MCF 10A (cell line): ENCODE results near the gene RAB25. TPM values are rescaled to one million over a fixed set of nuclear protein-coding genes. Genes with fewer than 3 reads are reported as not detected.

Experiments
- BruUV-seq: library from RNA; stranded (reverse); fragments of 400-500 nt; replicated peaks from 2 replicates; lab custom pipeline; 2021; lab: Mats Ljungman, UMichigan
- CTCF ChIA-PET: fragments of 300-600 bp; sonication (Branson Sonifier 250); formaldehyde crosslinking; extraction: SDS; loops from one replicate; lab custom pipeline; 2021; ENCODE audit warnings: antibody characterized with exemption, inconsistent platforms; lab: Yijun Ruan, JAX
- POLR2A ChIA-PET: fragments of 300-600, 350-650 bp; sonication (Branson Sonifier 250); formaldehyde crosslinking; extraction: SDS; loops from one replicate; lab custom pipeline; 2020; ENCODE audit warnings: antibody characterized with exemption, inconsistent platforms; lab: Yijun Ruan, JAX
- DNase-seq: peaks from one replicate; pipeline ENCODE4 v3.0.0-alpha.2; 2018; ENCODE audit not compliant: unreplicated experiment
- H3K27ac Mint-ChIP-seq: one replicate; pipeline ENCODE4 v1.8.0; 2022; ENCODE audit warnings: mild to moderate bottlenecking, low read depth, mixed read lengths; ENCODE audit not compliant: unreplicated experiment
- H3K27me3 Mint-ChIP-seq: one replicate; pipeline ENCODE4 v1.8.0; 2022; ENCODE audit warnings: mixed read lengths; ENCODE audit not compliant: insufficient read depth, unreplicated experiment
- H3K36me3 Mint-ChIP-seq: one replicate; pipeline ENCODE4 v1.8.0; 2022; ENCODE audit warnings: mild to moderate bottlenecking, moderate library complexity, mixed read lengths; ENCODE audit not compliant: insufficient read depth, unreplicated experiment
- H3K4me1 Mint-ChIP-seq: one replicate; pipeline ENCODE4 v1.8.0; 2022; ENCODE audit warnings: mixed read lengths; ENCODE audit not compliant: insufficient read depth, unreplicated experiment
- H3K4me3 Mint-ChIP-seq: one replicate; pipeline ENCODE4 v1.8.0; 2022; ENCODE audit warnings: mild to moderate bottlenecking, moderate library complexity, mixed read lengths; ENCODE audit not compliant: unreplicated experiment
- H3K9me3 Mint-ChIP-seq: one replicate; pipeline ENCODE4 v1.8.0; 2022; ENCODE audit warnings: mixed read lengths; ENCODE audit not compliant: unreplicated experiment
- intact Hi-C: fragments of 100-400 bp; cut with micrococcal nuclease; formaldehyde crosslinking; loops from 2 replicates; pipeline ENCODE4 v1.14.1; 2022
- total RNA-seq: library from RNA; stranded (reverse); gene quantifications from 2 replicates; pipeline ENCODE4 v1.2.3, GENCODE V29; 2022
- TF ChIP-seq, protein P1 (sequence below): fragments of 200-600 bp; IDR thresholded peaks from one replicate; pipeline ENCODE4 v1.8.0; 2022; ENCODE audit warnings: antibody characterized with exemption, mild to moderate bottlenecking; ENCODE audit not compliant: unreplicated experiment

RAB25 gene
- total RNA-seq, 1 experiment from 2014 or later, result 5.5 TPM

DNA sequence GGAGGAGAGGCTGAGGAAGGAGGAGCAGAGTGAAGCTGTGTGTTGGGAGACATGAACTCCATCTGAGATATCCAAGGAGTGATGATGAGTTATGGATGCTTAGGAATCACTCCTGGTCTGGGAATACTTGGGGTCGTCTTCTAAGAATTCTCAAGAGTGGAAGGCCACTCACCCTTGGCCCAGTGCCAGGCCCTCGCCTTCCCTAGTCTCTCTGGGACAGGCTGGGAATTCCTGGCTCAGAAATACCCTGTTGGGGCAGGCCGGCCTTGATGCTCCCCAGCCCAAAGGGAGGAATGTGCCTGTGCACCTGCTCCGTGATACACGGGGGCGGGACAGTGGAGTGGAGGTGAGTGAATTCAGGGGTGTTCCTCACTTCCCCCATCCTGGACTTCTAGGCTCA is 40.9 kb downstream of the RAB25 start:
- ChIA-PET CTCF (interaction anchor here (0.6 to 26.9 kb wide), 6 partner anchors 11 to 140 kb away, joined by 3 to 1892 read pairs (median 118); partner anchors contain the start of genes LMNA, SEMA4A and SLC25A44), POLR2A (interaction anchor here (0.6 to 28.2 kb wide), 7 partner anchors 22 to 341 kb away, joined by 3 to 960 read pairs (median 4); partner anchors contain the start of genes LMNA and PMF1)
- Mint-ChIP-seq H3K27me3 (no peaks in the 10 kb centered on the region), H3K27ac (no peak overlapping the region), H3K4me1 (peaks cover 60% of the 10 kb centered on the region), H3K9me3 (no peaks in the 10 kb centered on the region), H3K4me3 (no peak overlapping the region), H3K36me3 (peaks cover 7% of the 10 kb centered on the region)
- BruUV-seq, result no TSS peak
- TF ChIP-seq, protein P1, sequence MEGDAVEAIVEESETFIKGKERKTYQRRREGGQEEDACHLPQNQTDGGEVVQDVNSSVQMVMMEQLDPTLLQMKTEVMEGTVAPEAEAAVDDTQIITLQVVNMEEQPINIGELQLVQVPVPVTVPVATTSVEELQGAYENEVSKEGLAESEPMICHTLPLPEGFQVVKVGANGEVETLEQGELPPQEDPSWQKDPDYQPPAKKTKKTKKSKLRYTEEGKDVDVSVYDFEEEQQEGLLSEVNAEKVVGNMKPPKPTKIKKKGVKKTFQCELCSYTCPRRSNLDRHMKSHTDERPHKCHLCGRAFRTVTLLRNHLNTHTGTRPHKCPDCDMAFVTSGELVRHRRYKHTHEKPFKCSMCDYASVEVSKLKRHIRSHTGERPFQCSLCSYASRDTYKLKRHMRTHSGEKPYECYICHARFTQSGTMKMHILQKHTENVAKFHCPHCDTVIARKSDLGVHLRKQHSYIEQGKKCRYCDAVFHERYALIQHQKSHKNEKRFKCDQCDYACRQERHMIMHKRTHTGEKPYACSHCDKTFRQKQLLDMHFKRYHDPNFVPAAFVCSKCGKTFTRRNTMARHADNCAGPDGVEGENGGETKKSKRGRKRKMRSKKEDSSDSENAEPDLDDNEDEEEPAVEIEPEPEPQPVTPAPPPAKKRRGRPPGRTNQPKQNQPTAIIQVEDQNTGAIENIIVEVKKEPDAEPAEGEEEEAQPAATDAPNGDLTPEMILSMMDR, result no peak
- intact Hi-C loops, result no loop called here
- DNase-seq, result no peak

DNA sequence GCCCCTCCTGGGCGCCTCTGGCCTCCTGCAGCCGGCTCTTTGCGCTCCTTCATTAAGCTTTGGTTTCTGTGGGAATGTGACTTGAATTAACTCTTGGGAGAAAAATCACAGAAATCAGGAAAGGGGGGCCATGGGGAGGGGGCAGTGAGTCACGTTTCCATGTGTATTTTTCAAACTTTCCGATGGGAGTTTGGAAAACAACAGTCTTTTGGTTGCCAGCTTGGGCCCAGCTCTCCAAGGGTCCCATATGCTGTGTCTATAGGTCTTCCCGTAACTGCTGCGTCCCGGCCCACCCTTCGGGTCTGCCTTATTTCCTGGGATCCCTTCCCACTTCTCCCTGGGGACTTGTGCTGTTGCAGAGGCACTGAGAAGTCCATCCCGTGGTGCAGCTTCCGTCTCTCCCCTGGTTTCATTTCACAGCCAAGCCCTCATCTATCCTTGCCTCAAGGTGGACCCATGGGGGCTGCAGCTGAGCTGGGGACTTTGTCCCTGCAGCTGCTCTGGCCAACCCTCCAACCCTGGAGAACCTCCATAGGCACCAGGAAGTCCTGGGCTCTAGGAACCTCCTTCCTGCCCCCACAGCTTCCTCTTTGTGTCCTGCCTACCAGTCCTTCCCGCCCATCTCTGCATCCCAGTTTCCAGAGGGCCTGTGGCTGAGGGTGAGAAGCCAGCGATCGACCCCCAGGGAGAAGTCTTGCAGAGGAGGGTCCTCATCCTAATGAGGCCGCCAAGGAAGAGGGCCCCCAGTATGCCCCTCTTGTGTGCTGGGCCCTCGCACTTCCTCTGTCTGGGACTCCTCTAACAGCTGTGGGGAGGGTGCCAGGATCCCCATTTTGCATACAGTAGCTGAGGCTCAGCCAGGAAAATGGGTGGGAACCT is 41.9 kb downstream of the RAB25 start:
- Mint-ChIP-seq H3K27me3 (no peaks in the 10 kb centered on the region), H3K4me1 (peaks cover 59% of the 10 kb centered on the region), H3K9me3 (no peaks in the 10 kb centered on the region), H3K4me3 (no peak overlapping the region), H3K27ac (peak overlapping the region; percentile 91), H3K36me3 (peaks cover 7% of the 10 kb centered on the region)
- CTCF ChIA-PET, result interaction anchor here (0.6 to 26.9 kb wide), 6 partner anchors 12 to 125 kb away, joined by 3 to 1892 read pairs (median 4); partner anchors contain the start of genes LMNA, SEMA4A and SLC25A44
- TF ChIP-seq, protein P1, result no peak
- BruUV-seq, result no TSS peak
- POLR2A ChIA-PET, result interaction anchor here (0.6 to 28.2 kb wide), 6 partner anchors 21 to 342 kb away, joined by 3 to 960 read pairs (median 4); partner anchors contain the start of gene LMNA
- intact Hi-C loops, result no loop called here
- no peak for DNase-seq

DNA sequence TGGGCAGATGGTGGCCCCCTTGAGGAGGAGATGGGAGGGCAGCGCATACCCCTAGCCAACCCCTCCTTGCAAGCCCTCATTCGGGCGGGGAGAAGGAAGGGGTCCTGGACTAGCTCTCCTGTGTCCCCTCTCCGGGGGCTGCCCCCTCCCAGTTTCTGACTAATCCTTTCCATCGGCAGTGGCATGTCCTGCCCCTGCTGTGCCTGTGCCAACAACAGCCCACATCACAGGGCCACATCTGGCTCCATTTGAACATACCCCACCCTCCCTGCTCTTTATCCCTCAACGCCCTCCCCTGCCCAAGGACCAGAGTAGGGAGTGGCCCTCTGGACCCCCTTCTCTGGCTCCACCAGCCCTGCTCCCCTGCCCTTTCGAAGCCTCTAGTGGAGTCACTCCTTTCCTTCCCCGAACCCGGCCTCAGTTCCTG is 42.6 kb downstream of the RAB25 start:
- POLR2A ChIA-PET, result interaction anchor here (0.9 to 28.2 kb wide), 4 partner anchors 20 to 171 kb away, joined by 3 to 960 read pairs (median 3); partner anchors contain the start of genes LMNA and PMF1
- peak overlapping the region; percentile 91 for H3K27ac Mint-ChIP-seq
- H3K4me1 Mint-ChIP-seq, result peaks cover 66% of the 10 kb centered on the region
- no TSS peak for BruUV-seq
- H3K4me3 Mint-ChIP-seq, result peak overlapping the region; percentile 9
- CTCF ChIA-PET, result interaction anchor here (0.6 to 26.9 kb wide), 4 partner anchors 12 to 124 kb away, joined by 3 to 1892 read pairs (median 120); partner anchors contain the start of genes LMNA and SEMA4A
- H3K9me3 Mint-ChIP-seq, result no peaks in the 10 kb centered on the region
- H3K36me3 Mint-ChIP-seq, result peaks cover 7% of the 10 kb centered on the region
- peak; percentile 51 for DNase-seq
- TF ChIP-seq, protein P1, result no peak
- intact Hi-C loops, result no loop called here
- H3K27me3 Mint-ChIP-seq, result no peaks in the 10 kb centered on the region
